ENCODE results near the gene SMIM32.

DNA sequence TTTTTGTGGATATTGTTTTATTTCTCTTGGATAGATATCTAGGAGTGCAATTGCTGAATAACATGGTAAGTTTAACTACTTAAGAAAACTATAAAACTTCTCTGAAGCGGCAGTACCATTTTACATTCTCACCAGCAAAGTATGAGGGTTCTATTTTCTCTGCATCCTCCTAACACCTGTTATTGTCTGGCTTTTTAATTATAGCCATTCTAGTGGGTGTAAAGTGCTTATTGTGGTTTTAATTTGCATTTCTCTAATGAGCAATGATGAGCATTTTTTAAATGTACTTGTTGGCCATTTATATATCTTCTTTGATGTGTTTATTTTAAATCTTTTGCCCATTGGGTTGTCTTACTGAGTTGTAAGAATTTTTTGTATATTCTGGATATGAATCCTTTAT, 28.7 kb downstream of the SMIM32 start:
- TF ChIP-seq, protein P1, sequence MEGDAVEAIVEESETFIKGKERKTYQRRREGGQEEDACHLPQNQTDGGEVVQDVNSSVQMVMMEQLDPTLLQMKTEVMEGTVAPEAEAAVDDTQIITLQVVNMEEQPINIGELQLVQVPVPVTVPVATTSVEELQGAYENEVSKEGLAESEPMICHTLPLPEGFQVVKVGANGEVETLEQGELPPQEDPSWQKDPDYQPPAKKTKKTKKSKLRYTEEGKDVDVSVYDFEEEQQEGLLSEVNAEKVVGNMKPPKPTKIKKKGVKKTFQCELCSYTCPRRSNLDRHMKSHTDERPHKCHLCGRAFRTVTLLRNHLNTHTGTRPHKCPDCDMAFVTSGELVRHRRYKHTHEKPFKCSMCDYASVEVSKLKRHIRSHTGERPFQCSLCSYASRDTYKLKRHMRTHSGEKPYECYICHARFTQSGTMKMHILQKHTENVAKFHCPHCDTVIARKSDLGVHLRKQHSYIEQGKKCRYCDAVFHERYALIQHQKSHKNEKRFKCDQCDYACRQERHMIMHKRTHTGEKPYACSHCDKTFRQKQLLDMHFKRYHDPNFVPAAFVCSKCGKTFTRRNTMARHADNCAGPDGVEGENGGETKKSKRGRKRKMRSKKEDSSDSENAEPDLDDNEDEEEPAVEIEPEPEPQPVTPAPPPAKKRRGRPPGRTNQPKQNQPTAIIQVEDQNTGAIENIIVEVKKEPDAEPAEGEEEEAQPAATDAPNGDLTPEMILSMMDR (IDR thresholded peaks at IDR 0.05), result no peak
- TF ChIP-seq POLR2AphosphoS5 (IDR thresholded peaks at IDR 0.05), result no peak
- TF ChIP-seq POLR2A (IDR thresholded peaks at IDR 0.05), result no peak
